ENCODE results near the gene PLXNA4. TPM values are rescaled to one million over a fixed set of nuclear protein-coding genes. Genes with fewer than 3 reads are reported as not detected.

PLXNA4 gene
- total RNA-seq, 2 donors from 2014 or later, result 0.41 to 2.8 TPM

DNA sequence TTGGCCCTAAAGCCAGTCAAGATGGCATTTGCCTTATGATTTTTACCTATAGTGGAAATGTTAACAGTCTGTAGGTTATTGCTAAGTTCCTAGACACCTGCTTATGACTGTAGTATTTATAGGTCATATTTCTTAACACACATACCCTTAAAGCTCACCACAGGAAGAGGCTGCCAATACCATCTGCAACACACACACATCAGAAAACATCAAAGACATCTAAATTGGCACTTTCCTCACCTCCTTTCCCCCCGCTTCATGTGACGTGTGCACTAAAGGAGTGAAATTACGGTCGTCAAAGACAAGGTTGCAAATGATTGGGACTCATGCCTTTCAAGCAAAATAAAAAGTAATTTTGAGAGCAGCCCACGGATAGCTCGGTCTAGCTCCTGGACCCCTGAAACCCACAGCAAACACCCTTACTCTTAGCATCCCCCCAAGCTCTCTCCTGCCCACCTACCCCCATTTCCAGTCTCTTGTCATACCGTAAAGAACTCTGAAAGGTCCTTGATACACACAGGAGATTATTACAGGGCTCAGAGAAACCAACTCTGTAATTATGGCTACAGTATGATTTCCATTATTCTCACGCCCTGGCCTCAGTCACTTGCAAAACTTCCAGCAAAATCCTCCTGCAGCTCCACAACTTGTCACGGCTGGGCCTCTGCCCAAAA, 90.5 kb downstream of the PLXNA4 start:
- no peak overlapping the region for H3K4me3 ChIP-seq
- intact Hi-C loops (cut with DNase I), result no loop called here
- no peak overlapping the region for H3K27ac ChIP-seq
- 76% methylated on average over 9 of the region's 9 CpGs for WGBS
- TF ChIP-seq, protein P1, sequence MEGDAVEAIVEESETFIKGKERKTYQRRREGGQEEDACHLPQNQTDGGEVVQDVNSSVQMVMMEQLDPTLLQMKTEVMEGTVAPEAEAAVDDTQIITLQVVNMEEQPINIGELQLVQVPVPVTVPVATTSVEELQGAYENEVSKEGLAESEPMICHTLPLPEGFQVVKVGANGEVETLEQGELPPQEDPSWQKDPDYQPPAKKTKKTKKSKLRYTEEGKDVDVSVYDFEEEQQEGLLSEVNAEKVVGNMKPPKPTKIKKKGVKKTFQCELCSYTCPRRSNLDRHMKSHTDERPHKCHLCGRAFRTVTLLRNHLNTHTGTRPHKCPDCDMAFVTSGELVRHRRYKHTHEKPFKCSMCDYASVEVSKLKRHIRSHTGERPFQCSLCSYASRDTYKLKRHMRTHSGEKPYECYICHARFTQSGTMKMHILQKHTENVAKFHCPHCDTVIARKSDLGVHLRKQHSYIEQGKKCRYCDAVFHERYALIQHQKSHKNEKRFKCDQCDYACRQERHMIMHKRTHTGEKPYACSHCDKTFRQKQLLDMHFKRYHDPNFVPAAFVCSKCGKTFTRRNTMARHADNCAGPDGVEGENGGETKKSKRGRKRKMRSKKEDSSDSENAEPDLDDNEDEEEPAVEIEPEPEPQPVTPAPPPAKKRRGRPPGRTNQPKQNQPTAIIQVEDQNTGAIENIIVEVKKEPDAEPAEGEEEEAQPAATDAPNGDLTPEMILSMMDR (IDR thresholded peaks at IDR 0.05), result no peak
- TF ChIP-seq POLR2A (IDR thresholded peaks at IDR 0.05) (no peak), POLR2AphosphoS5 (IDR thresholded peaks at IDR 0.05) (no peak)
- no peaks in the 10 kb centered on the region for H3K36me3 ChIP-seq
- no peaks in the 10 kb centered on the region for H3K27me3 ChIP-seq (replicated peaks; ENCODE audit: insufficient read depth)
- no peaks in the 10 kb centered on the region for H3K4me1 ChIP-seq (replicated peaks)
- no peaks in the 10 kb centered on the region for H3K9me3 ChIP-seq
- no peak for DNase-seq (ENCODE audit: low spot score)

DNA sequence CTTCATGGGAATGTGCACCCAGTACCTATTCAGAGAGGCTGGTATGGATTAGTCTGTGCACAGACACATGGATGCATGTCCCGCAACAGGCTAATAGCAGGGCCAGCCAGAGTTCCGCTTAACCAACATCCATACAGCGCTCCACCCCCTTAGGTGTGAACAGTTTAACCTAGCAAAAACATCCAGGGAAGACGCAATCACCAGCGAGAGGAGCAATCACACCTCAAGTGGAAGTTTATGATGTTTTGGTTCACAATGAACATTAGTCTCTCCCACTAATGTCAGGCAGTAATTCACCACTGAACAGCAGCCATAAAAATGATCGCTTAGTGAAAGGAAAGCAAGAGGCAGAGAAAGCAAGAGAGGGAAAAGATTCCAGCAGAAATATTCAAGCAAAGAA, 91.1 kb downstream of the PLXNA4 start:
- intact Hi-C loops (cut with DNase I), result no loop called here
- H3K4me3 ChIP-seq, result no peak overlapping the region
- H3K27me3 ChIP-seq (replicated peaks; ENCODE audit: insufficient read depth), result no peaks in the 10 kb centered on the region
- DNase-seq (ENCODE audit: low spot score), result no peak
- no peaks in the 10 kb centered on the region for H3K36me3 ChIP-seq
- TF ChIP-seq, protein P1 (IDR thresholded peaks at IDR 0.05), result no peak
- TF ChIP-seq POLR2AphosphoS5 (IDR thresholded peaks at IDR 0.05) (no peak), POLR2A (IDR thresholded peaks at IDR 0.05) (no peak)
- no peaks in the 10 kb centered on the region for H3K4me1 ChIP-seq (replicated peaks)
- 51% methylated on average over 6 of the region's 6 CpGs for WGBS
- no peaks in the 10 kb centered on the region for H3K9me3 ChIP-seq
- no peak overlapping the region for H3K27ac ChIP-seq

DNA sequence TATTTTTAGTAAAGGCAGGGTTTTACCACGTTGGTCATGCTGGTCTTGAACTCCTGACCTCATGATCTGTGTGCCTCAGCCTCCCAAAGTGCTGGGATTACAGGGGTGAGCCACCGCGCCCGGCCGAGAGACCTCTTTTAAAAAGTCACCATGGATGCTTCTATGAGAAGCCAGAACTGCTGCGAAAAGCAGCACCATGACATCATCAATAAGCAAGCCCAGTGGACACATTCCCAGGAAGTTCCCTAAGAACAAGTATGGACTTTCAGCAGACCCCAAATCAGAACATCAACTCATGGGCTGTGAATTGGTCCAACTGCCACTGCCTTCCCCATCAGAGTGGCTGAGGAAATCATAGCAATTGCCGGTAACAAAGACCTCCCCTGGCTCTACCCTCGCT, 93.4 kb downstream of the PLXNA4 start:
- Histone ChIP-seq H3K4me3 (no peak overlapping the region), H3K4me1 (replicated peaks) (no peaks in the 10 kb centered on the region), H3K27ac (no peak overlapping the region), H3K36me3 (no peaks in the 10 kb centered on the region), H3K9me3 (no peaks in the 10 kb centered on the region), H3K27me3 (replicated peaks; ENCODE audit: insufficient read depth) (no peaks in the 10 kb centered on the region)
- 94% methylated on average over 8 of the region's 8 CpGs for WGBS
- no peak for DNase-seq (ENCODE audit: low spot score)
- intact Hi-C loops (cut with DNase I), result no loop called here
- TF ChIP-seq POLR2AphosphoS5 (IDR thresholded peaks at IDR 0.05) (no peak), POLR2A (IDR thresholded peaks at IDR 0.05) (no peak)
- TF ChIP-seq, protein P1 (IDR thresholded peaks at IDR 0.05), result no peak

DNA sequence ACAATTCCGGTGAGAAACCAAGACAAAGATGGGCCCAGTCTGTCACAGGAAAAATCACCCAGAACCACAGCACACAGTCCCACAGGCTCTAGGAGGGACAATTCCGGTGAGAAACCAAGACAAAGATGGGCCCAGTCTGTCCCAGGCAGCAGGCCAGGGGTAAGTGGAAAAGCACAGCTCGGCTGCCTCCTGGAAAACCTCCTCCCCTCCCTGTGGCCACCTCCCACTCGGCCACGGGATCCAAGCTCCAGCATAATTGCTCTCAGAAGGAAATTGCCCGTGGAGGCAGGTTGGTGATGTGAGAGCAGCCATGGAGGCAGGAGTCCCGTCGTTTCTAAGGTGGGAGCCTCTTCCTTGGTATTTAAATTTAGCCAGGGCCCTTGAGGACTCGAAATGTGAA, 95.7 kb downstream of the PLXNA4 start:
- no peaks in the 10 kb centered on the region for H3K36me3 ChIP-seq
- no peaks in the 10 kb centered on the region for H3K9me3 ChIP-seq
- H3K27ac ChIP-seq, result no peak overlapping the region
- TF ChIP-seq POLR2AphosphoS5 (IDR thresholded peaks at IDR 0.05), result no peak
- no peak for TF ChIP-seq POLR2A (IDR thresholded peaks at IDR 0.05)
- TF ChIP-seq, protein P1 (IDR thresholded peaks at IDR 0.05), result no peak
- intact Hi-C loops (cut with DNase I), result no loop called here
- H3K27me3 ChIP-seq (replicated peaks; ENCODE audit: insufficient read depth), result no peaks in the 10 kb centered on the region
- no peak for DNase-seq (ENCODE audit: low spot score)
- H3K4me3 ChIP-seq, result no peak overlapping the region
- H3K4me1 ChIP-seq (replicated peaks), result no peaks in the 10 kb centered on the region
- WGBS, result 64% methylated on average over 9 of the region's 9 CpGs

DNA sequence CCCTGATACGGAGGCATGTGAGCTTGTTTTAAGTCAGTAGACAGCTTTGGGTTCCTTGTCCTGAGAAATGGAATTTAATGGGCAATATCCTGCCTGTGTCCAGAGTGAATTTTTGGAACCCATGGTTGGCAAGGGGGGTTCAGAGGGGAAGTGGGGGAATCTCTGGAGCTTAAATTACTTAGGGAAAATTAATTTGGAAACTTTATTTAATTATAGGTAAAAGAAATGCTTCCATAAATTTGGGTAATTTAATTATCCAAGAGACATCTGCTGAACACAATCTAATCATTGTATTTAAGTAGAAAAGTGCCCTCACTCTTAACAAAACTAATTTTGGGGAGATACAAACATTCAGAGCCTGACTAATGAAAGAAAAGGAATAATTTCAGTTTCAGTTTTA, 99.7 kb downstream of the PLXNA4 start:
- peaks cover 3% of the 10 kb centered on the region for H3K4me1 ChIP-seq (replicated peaks)
- intact Hi-C loops (cut with DNase I), result no loop called here
- no peaks in the 10 kb centered on the region for H3K9me3 ChIP-seq
- TF ChIP-seq POLR2A (IDR thresholded peaks at IDR 0.05) (no peak), POLR2AphosphoS5 (IDR thresholded peaks at IDR 0.05) (no peak)
- TF ChIP-seq, protein P1 (IDR thresholded peaks at IDR 0.05), result no peak
- no peaks in the 10 kb centered on the region for H3K36me3 ChIP-seq
- no peak for DNase-seq (ENCODE audit: low spot score)
- no peak overlapping the region for H3K27ac ChIP-seq
- no peaks in the 10 kb centered on the region for H3K27me3 ChIP-seq (replicated peaks; ENCODE audit: insufficient read depth)
- no peak overlapping the region for H3K4me3 ChIP-seq
- WGBS, result 65% methylated on average over 1 of the region's 1 CpG

Data from prostate gland (tissue), 2 donors.